Activated T-helper 1 cell treated with anti-CD3 and anti-CD28 coated beads, Interleukin-12 subunit alpha, Interleukin-12 subunit beta, Interleukin-2, Interleukin-4 antibody, amounts not matched to agents 30 ng/mL and 10 ng/mL and 1 ng/mL, durations not matched to agents 14 hours and 24 hours and 36 hours (primary cell): Measurements from ENCODE around the gene TCTN3. TPM values are rescaled to one million over a fixed set of nuclear protein-coding genes. Genes with fewer than 3 reads are reported as not detected.
"Not testable (repeated sequence)": the region's sequence is repeated elsewhere in the genome, so short reads cannot be mapped to it uniquely, and the experiment has no call there.

Source experiments
- DNase-seq: peaks from one replicate; pipeline ENCODE4 v3.0.0; 2021; ENCODE audit warnings: low spot score
- H3K27ac Mint-ChIP-seq: one replicate; pipeline ENCODE4 v1.8.0; 2021; ENCODE audit warnings: mild to moderate bottlenecking, mixed read lengths
- H3K27me3 Mint-ChIP-seq: one replicate; pipeline ENCODE4 v1.8.0; 2022; ENCODE audit warnings: mild to moderate bottlenecking, moderate library complexity, mixed read lengths; ENCODE audit not compliant: insufficient read depth
- H3K36me3 Mint-ChIP-seq: one replicate; pipeline ENCODE4 v1.8.0; 2021; ENCODE audit warnings: low read depth, mixed read lengths
- H3K4me1 Mint-ChIP-seq: one replicate; pipeline ENCODE4 v1.8.0; 2021; ENCODE audit warnings: low read depth, mixed read lengths
- H3K4me3 Mint-ChIP-seq: one replicate; pipeline ENCODE4 v1.8.0; 2021; ENCODE audit warnings: mild to moderate bottlenecking, moderate library complexity, mixed read lengths
- H3K9me3 Mint-ChIP-seq: one replicate; pipeline ENCODE4 v1.8.0; 2021; ENCODE audit warnings: mixed read lengths
- intact Hi-C: fragments of 100-400 bp; cut with micrococcal nuclease; formaldehyde crosslinking; loops from one replicate; pipeline ENCODE4 v1.15.1; 2024
- total RNA-seq: library from RNA; stranded (reverse); gene quantifications from 2 replicates; pipeline ENCODE4 v1.2.3, GENCODE V29; 2022

Gene TCTN3, protein sequence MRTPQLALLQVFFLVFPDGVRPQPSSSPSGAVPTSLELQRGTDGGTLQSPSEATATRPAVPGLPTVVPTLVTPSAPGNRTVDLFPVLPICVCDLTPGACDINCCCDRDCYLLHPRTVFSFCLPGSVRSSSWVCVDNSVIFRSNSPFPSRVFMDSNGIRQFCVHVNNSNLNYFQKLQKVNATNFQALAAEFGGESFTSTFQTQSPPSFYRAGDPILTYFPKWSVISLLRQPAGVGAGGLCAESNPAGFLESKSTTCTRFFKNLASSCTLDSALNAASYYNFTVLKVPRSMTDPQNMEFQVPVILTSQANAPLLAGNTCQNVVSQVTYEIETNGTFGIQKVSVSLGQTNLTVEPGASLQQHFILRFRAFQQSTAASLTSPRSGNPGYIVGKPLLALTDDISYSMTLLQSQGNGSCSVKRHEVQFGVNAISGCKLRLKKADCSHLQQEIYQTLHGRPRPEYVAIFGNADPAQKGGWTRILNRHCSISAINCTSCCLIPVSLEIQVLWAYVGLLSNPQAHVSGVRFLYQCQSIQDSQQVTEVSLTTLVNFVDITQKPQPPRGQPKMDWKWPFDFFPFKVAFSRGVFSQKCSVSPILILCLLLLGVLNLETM
- 56.3 and 58.0 TPM in 2 replicates for total RNA-seq

DNA sequence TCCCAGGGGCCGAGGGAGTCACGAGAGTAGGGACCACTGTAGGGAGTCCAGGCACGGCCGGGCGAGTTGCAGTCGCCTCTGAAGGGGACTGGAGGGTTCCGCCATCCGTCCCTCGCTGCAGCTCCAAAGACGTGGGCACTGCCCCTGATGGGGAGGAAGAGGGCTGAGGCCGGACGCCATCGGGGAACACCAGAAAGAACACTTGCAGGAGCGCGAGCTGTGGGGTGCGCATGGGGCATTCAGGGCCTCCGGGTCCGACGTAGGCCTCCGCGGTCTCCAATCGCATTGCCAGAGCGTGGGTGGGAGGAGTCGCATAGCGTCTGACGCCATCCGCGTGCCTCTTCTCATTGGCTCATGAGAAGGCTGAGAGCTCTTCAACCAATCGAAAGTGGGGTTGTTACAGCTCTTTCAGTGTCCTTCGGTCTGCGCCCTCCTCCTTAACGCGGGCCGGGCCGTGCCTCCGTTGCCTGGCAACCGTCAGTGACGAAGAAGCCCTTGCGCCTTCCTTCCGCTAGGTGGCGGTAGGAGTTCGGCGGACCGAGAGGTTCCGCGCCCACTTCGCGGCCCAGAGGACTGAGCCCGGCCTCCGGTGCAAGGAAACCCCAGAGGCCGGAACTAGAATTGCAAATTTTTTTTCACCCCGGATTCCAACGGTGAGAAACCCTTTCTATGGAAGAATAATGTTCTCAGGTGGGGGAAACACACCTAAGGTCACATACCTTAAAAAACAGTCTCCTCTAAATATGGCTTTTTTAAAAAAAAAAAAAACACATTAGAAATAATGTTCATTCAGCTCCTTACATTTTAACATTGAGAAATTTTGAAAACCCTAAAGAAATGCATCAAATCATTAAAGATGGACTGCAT lies at the start of gene TCTN3:
TSS of gene TCTN3 (minus strand) at position 260 of the 867 bp plus-strand sequence. CDS start at position 232, 28 bp downstream.
- peak within 1 kb of the TSS; percentile 95 for H3K27ac Mint-ChIP-seq
- intact Hi-C loops: loop anchor here (1.0 to 5.0 kb wide), 13 partner anchors 38 to 1147 kb away; partner anchors contain the start of genes ALDH18A1, CC2D2B, CCNJ and HELLS
- H3K27me3 Mint-ChIP-seq: no peaks in the 10 kb centered on the region
- H3K4me3 Mint-ChIP-seq: peak within 1 kb of the TSS; percentile 98
- H3K36me3 Mint-ChIP-seq: peaks cover 44% of the 10 kb centered on the region
- H3K4me1 Mint-ChIP-seq: peaks cover 48% of the 10 kb centered on the region
- H3K9me3 Mint-ChIP-seq: peaks cover 7% of the 10 kb centered on the region
- DNase-seq: peak; percentile 98

DNA sequence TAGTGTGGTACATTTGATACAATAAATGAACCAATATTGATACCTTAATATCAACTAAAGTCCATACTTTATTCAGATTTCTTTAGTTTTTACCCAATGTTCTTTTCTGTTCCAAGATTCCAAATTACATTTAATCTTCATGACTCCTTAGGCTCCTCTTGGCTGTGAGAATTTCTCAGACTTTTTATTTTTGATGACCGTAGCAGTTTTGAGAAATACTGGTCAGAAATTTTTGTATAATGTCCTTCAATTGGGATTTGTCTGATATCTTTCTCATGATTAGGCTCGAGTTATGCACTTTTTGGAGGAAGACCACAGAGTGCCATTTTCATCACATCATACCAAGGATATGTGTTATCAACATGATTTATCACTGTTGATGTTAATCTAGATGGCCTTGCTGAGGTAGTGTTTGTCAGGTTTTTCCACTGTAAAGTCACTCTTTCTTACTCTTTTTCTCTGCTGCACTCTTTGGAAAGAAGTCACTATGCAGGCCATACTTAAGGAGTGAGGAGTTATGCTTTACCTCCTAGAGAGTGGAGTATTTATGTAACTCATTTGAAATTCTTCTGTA lies 49.3 kb upstream of the TCTN3 start:
- no peak overlapping the region for H3K27ac Mint-ChIP-seq
- DNase-seq: no peak
- peaks cover 11% of the 10 kb centered on the region for H3K9me3 Mint-ChIP-seq
- peaks cover 30% of the 10 kb centered on the region for H3K4me1 Mint-ChIP-seq
- H3K36me3 Mint-ChIP-seq: peaks cover 9% of the 10 kb centered on the region
- peaks cover 4% of the 10 kb centered on the region for H3K27me3 Mint-ChIP-seq
- intact Hi-C loops: loop anchor here (2.0 kb wide), 1 partner anchor 14 kb away; the partner anchor contains the start of gene ENTPD1
- H3K4me3 Mint-ChIP-seq: no peak overlapping the region

DNA sequence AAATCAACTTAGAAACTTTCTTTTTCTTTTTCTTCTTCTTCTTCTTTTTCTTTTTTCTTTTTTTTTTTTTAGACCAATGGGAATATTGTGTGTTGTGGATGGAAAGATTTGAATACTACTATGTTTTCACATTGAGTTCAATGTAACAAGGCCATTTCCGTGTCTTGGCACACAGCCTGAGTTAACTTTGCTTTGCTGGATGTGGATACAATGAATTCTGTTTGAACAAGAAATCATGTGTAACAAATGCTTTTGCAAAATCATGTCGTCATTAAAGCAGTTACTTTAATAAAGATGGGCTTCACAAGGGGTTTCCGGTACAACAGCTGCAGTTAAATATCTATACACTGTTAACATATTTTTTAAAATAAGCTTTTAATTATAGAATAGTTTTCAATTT lies 48.8 kb upstream of the TCTN3 start:
- intact Hi-C loops: loop anchor here (2.0 kb wide), 1 partner anchor 14 kb away; the partner anchor contains the start of gene ENTPD1
- peaks cover 6% of the 10 kb centered on the region for H3K27me3 Mint-ChIP-seq
- peak overlapping the region; percentile 20 for H3K4me3 Mint-ChIP-seq
- peaks cover 9% of the 10 kb centered on the region for H3K36me3 Mint-ChIP-seq
- H3K9me3 Mint-ChIP-seq: peaks cover 11% of the 10 kb centered on the region
- peaks cover 30% of the 10 kb centered on the region for H3K4me1 Mint-ChIP-seq
- no peak overlapping the region for H3K27ac Mint-ChIP-seq
- no peak for DNase-seq

DNA sequence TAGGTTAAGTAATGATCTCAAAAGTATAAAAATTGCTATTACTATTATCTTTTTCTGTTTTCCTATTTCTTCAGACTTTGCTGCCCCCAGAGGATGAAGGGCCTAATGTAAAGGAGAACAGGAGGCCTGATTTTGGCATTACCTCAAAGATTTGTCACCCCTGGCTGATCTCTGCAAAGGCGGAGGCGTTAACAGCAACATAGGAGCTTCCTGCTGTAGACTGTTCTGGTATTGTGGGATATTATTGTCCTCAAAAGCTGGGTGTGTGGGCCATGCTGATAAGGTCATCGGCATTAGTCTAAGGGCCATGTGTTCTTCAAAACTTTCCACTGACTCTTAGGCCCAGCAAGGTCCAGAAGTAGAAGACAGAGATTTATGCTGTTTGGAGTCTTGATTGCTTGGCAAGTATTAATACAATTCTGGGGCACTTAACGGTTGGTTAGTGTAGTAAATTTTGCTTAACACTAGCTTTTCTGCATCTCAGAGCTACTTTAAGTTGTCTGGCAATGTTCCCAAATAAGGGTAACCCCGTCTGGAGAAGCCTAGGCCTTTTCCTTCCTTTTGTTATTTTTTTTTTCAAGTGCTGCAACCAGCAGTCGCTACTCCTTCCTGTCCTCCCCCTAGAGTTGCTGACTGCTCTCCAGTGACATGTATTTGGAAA lies 48.2 kb upstream of the TCTN3 start:
- Mint-ChIP-seq H3K9me3 (peaks cover 11% of the 10 kb centered on the region), H3K27ac (no peak overlapping the region)
- no peak for DNase-seq

DNA sequence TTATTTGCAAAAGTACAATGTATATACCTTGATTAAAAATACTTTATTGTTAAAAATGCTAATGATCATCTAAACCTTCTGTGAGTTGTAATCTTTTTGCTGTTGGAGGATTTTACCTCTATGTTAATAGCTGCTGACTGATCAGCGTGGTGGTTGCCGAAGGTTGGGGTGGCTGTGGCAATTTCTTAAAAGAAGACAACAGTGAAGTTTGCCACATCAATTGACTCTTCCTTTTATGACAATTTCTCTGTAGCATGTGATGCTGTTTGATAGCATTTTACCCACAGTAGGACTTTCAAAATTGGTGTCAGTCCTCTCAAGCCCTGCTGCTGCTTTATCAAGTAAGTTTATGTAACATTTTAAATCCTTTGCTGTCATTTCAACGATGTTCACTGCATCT lies 45.3 kb upstream of the TCTN3 start:
- peaks cover 8% of the 10 kb centered on the region for H3K9me3 Mint-ChIP-seq
- peaks cover 7% of the 10 kb centered on the region for H3K36me3 Mint-ChIP-seq
- H3K27me3 Mint-ChIP-seq: peaks cover 9% of the 10 kb centered on the region
- DNase-seq: peak; percentile 9
- no peak overlapping the region for H3K27ac Mint-ChIP-seq
- H3K4me1 Mint-ChIP-seq: peaks cover 30% of the 10 kb centered on the region
- no peak overlapping the region for H3K4me3 Mint-ChIP-seq
- intact Hi-C loops: no loop called here

More for the DNA sequence above, 48.2 kb upstream of the TCTN3 start:
- intact Hi-C loops: loop anchor here (2.0 kb wide), 1 partner anchor 15 kb away; the partner anchor contains the start of gene ENTPD1
- peaks cover 9% of the 10 kb centered on the region for H3K36me3 Mint-ChIP-seq
- H3K4me3 Mint-ChIP-seq: peak overlapping the region; percentile 20
- H3K4me1 Mint-ChIP-seq: peaks cover 30% of the 10 kb centered on the region
- peaks cover 6% of the 10 kb centered on the region for H3K27me3 Mint-ChIP-seq

DNA sequence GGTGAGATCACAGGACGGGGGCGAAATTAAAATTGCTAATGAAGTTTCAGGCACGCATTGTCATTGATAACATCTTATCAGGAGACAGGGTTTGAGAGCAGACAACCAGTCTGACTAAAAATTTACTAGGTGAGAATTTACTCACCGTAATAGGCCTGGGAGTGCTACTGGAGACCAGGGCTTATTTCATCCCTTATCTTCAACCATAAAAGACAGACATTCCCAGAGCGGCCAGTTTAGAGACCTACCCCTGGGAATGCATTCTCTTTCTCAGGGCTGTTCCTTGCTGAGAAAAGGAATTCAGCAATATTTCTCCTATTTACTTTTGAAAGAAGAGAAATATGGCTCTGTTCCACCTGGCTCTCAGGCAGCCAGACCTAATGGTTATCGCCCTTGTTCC lies 39.2 kb upstream of the TCTN3 start:
- DNase-seq, H3K4me3 Mint-ChIP-seq, H3K4me1 Mint-ChIP-seq: not testable (repeated sequence)

DNA sequence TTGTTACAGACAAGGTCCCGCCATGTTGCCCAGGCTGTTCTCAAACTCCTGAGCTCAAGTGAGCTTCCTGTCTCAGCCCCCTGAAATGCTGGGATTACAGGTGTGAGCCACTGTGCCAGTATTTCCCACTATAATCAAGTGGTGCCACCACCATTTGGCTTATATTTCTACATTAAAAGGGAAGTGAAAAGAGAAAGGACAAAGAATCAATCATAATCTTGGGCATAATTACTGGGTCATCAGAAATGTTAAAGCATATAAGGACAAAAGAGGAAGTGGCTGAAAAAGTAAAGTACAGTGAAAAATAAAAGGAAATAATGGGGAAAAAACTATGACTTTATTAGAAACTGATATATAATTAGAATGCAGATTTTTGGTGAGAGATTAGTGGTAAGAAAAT lies 36.5 kb upstream of the TCTN3 start:
- H3K4me3 Mint-ChIP-seq: no peak overlapping the region
- H3K36me3 Mint-ChIP-seq: peaks cover 7% of the 10 kb centered on the region
- H3K27ac Mint-ChIP-seq: no peak overlapping the region
- DNase-seq: no peak
- peaks cover 16% of the 10 kb centered on the region for H3K27me3 Mint-ChIP-seq
- intact Hi-C loops: no loop called here
- H3K4me1 Mint-ChIP-seq: no peaks in the 10 kb centered on the region
- peaks cover 29% of the 10 kb centered on the region for H3K9me3 Mint-ChIP-seq

More for the DNA sequence above, 39.2 kb upstream of the TCTN3 start:
- H3K36me3 Mint-ChIP-seq, H3K27ac Mint-ChIP-seq, intact Hi-C loops: not testable (repeated sequence)
- Mint-ChIP-seq H3K27me3 (peaks cover 11% of the 10 kb centered on the region), H3K9me3 (peaks cover 31% of the 10 kb centered on the region)

DNA sequence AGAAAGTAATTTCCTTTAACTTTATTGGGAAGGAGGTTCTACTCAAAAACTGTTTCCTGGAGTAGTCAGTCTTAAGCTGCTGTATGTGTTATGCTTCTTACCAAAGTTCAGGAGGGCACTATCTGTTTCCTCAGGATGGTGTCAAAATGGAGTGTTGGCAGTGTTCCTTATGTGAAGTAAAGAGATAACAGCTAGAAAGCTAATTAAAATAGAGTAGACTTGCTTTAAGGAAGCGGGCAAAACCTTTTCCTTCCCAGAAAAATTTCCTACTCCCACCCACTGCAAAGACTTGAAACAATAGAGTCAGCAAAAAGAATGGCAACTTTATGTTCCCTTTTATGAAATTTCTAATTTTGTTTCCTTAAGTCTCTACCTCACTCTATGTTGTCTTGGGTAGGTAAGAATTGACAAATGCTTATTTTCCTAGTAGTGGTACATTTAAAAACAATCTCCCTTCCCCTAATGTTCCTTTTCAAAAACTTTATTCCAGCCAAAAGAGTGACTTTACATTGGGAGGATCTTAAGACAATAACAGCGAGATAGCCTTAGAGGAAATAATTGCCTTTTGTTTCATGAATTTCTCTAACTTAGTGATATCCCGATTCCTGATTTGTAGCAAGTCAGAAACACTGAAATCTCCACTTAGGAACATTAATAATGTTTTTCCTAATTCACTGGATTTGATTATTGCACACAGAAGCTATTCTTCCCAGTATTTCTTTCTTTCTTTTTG lies 35.8 kb upstream of the TCTN3 start:
- intact Hi-C loops: no loop called here
- H3K4me1 Mint-ChIP-seq: no peaks in the 10 kb centered on the region
- peaks cover 36% of the 10 kb centered on the region for H3K9me3 Mint-ChIP-seq
- DNase-seq: no peak
- peaks cover 16% of the 10 kb centered on the region for H3K27me3 Mint-ChIP-seq
- peaks cover 10% of the 10 kb centered on the region for H3K36me3 Mint-ChIP-seq
- no peak overlapping the region for H3K27ac Mint-ChIP-seq
- H3K4me3 Mint-ChIP-seq: no peak overlapping the region

DNA sequence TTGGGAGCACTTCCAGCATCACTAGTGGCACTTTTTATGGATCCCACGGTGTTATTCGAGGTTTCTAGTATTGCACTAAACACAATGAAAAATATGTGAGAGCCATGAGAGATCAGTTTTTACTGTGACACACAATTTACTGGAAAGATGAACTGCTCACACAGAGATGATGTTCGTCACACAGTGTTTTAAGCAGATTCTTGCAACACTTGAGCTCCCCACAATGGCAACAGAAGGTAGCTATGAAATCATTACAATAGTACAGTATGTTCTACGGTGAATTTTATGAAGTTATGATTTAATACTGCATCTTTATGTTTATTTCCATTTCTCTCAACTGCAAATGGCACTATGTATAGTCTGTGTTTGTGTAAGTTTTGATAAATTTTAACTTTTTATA lies 34.8 kb upstream of the TCTN3 start:
- Mint-ChIP-seq H3K27ac (no peak overlapping the region), H3K9me3 (peaks cover 29% of the 10 kb centered on the region), H3K4me3 (no peak overlapping the region), H3K36me3 (peaks cover 7% of the 10 kb centered on the region), H3K27me3 (peaks cover 17% of the 10 kb centered on the region), H3K4me1 (no peaks in the 10 kb centered on the region)
- intact Hi-C loops: no loop called here
- DNase-seq: no peak

DNA sequence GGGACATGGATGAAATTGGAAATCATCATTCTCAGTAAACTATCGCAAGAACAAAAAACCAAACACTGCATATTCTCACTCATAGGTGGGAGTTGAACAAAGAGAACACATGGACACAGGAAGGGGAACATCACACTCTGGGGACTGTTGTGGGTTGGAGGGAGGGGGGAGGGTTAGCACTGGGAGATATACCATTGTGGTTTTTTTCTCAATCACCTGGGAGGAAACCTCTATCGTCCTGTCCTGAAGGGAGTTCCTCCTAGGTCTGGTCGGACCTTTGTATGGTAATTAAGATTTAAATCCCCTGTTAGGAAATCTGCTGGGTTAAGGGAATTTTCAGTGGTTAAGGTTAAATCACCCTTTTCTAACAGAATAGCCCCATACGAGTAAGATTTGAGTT lies 28.8 kb upstream of the TCTN3 start:
- H3K27ac Mint-ChIP-seq, DNase-seq, H3K4me3 Mint-ChIP-seq, H3K27me3 Mint-ChIP-seq, intact Hi-C loops, H3K4me1 Mint-ChIP-seq, H3K36me3 Mint-ChIP-seq: not testable (repeated sequence)
- H3K9me3 Mint-ChIP-seq: peaks cover 27% of the 10 kb centered on the region

DNA sequence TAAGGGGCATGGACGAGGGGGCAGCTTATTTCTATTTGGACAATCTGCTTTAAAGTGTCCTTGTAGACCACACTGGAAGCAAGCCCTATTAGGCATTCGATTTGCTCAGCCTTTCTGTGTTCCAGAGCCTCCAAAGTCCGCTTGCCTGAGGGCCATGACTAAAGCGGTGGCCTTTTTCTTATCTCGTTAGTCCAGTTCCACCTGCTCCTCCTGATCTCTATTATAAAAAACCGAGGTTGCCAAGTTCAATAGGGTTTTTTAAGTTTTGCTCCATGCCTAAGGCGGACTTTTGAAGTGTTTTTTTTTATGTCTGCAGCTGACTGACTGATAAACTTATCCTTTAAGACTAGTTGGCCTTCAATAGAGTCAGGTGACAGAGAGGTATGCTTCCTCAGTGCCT lies 27.0 kb upstream of the TCTN3 start:
- H3K27ac Mint-ChIP-seq, intact Hi-C loops, H3K36me3 Mint-ChIP-seq, H3K4me3 Mint-ChIP-seq, H3K27me3 Mint-ChIP-seq, H3K4me1 Mint-ChIP-seq, DNase-seq: not testable (repeated sequence)
- H3K9me3 Mint-ChIP-seq: peaks cover 27% of the 10 kb centered on the region
